Anterior cingulate cortex (tissue), 58 donors: ENCODE data around the gene DYNLRB2.
A peak's percentile ranks its signal among the peaks of the same experiment; 100 is the strongest.

Experiments
- DNase-seq, 58 donors: peaks; one replicate each; lab custom pipeline; 2025; lab: John Stamatoyannopoulos, UW

DYNLRB2 gene

DNA sequence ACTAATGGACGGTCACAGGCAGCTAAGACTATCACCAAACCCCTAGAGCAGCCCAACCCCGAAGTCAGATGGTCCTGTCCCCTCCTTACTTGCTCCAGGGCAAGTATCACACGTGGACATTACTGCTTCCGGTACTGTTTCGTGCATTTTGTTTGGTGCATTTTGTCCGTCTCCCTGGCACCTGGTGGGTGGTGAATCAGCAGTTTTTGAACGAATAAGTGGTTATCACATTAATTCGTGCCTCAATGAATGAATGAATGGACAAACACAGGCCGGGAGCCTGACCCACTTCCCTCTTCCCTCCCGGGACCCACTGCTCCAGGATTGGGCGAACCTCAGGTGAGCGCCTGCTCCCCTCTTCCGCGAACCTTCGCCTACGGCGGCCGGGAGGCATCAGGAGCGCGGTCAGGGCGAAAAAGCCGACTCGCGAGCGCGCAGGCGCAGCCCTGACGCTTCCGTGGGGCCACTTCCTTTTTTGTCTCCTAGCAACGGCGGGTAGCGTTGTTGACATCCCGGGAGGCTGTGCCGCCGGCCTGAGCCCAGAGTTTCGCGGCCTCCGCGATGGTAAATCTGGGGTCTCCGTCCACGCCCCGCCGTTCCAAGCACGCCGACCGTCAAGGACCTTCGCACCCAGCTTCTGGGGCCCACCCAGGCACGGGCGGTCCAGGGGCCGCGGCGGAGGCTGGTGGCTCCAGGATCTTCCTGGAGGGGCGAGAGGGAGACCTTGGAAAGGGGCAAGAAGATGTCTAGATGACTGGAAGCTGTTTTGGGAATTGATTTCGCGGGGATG, at the start of gene DYNLRB2:
Gene DYNLRB2, plus strand, starts transcription at position 478 of the 790 bp plus-strand sequence. Its CDS starts 84 bp downstream, at position 562.
- peak; percentile 49 to 95 (median 89) for DNase-seq

DNA sequence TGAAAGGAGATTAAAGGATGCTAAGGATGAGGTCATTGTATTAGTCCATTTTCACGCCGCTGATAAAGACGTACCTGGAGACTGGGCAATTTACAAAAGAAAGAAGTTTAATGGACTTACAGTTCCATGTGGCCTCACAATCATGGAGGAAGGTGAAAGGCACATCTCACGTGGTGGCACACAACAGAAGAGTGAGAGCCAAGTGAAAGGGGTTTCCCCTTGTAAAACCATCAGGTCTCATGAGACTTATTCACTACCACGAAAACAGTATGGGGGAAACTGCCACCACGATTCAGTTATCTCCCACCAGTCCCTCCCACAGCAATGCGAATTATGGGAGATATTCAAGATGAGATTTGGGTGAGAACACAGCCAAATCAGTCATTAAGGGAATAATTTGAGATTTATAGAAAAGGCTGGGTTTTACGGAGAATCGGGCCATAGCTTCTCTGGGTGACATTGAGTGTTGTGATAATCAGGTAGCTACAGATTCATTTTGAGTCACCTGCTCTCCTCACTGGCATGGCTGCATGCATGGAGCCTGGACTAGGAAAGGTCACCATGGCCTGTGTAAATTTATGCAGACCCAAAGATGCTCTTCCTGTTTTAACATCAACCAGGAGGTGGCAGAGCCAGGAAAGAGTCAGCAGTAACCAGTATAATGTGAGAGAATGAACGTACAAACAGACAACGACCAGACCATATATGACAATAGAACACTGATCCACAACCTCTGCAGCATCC, 40.5 kb upstream of the DYNLRB2 start:
- no peak for DNase-seq

DNA sequence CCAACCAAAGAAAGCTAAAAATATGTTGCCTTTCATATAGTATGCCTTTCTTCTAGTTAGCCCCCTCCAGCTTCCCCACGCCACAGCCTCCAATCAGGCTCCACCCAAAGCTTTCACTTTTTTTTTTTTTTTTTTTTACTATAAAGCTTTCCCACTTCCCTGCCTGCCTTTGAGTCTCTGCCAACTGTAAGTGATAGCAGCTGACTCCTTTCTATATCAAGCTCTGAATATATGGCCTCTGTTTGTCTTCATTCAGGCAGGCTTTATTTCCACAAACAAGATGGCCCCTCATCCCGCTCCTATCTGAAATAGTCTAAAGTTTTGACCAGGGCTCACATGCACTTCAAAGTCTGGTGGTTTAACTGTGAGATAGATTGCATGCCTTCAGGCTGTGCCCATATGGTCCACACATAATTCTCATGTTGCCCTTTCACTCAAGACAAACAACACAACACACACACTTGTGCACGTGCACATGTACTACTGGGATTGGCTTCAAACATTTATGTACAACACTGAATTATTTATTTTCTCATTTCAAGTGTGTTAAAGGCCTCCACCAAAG, 39.8 kb upstream of the DYNLRB2 start:
- DNase-seq, result no peak

- DNase-seq, result no peak
Observed at GRCh38 chr16:80503107-80503506, 37.7 kb upstream of the DYNLRB2 start.

- no peak for DNase-seq
Observed at GRCh38 chr16:80507538-80507937, 33.3 kb upstream of the DYNLRB2 start.

DNA sequence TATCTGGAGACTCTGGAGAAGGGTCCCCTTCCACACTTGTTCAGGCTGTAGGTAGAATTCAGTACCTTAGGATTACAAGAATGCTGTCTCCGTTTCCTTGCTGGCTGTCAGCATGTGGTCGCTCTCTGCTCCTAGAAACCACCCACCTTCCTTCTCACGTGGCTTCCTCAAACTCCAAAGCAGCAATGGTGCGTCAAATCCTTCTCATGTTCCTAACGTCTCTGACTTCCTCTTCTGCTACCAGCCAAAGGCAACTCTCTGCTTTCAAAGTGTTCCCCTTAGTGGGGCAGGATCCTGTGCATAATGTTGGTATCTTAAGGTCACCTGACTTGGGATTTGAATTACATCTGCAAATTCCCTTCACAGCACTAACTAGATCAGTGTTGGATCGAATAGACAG, 30.9 kb upstream of the DYNLRB2 start:
- DNase-seq, result no peak

DNA sequence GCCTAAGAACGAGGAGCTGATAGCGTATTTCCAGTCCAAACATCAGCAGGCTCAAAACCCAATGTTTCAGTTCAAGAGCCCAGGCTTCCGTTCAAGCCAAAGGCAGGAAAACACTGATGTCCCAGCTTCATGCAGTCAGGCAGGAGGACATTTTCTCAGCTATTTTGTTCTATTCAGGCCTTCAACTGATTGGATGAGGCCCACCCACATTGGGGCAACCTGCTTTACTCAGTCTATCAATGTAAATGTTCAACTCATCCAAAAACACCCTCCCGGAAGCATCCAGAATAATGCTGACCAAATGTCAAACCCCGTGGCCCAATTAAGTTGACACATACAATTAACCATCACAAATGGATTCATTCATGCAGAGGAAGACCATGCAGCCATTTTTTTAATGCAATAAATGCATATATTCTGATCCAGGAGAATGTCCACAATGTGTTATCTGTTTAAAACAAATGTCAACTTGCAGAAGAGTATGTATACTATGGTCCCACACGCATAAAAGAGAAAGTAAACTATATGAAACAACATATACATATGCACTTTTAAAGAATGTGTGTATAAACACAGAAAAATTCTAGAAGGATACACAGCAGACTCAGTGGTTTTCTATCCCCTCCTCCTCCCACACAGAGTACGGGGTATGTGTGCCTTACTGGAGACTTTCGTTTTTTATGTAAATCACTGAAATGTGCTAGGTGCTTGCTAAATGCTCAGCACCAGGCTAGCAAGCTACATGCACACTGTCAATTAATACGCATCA, 28.8 kb upstream of the DYNLRB2 start:
- no peak for DNase-seq

DNA sequence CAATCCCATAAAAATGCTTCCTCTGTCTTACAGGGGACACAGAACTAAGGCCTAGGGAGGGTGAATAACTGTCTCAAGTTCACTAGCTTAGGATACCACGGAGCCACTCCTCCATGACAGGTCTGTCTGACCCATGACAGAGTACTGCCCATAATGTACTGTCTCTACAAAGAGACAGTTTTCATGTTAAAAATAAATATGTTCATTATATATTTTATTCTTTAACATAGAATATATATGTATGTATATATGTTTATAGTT, 28.3 kb upstream of the DYNLRB2 start:
- no peak for DNase-seq

DNA sequence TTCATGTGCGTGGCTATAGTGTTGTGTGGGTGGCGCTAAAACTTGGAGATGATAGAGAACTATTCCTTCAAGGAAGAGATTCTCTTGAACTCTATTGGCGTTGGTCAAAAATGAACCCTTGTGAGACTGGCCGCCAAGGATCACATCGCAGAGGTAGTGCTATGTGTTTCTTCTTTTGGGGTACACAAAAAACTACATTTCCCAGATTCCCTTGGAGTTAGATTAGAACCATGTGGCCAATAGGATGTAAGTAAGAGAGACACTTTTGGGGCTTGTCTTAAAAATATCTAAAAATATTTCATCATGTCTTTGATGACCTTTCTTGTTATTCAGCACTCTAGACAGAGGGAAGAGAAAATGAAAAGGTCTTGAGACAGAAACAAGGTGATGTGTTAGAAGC, 25.4 kb upstream of the DYNLRB2 start:
- DNase-seq, result no peak

DNA sequence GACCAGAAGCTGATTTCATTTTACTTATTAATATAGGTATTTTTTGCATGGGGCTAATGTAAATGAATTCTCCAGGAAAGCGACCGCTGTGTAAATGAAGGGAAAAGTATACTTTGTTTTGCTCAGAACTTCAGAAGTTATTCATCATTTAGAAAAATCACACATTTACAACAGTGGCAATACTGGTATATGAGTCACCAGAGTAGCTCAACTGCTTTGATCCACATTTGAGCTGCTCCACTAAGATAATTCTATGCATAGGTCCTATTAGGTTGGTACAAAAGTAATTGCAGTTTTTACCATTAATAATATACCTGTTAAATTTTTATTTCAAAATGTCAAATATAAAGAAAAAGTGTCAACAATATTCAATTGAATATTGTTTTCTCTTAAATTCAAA, 22.9 kb upstream of the DYNLRB2 start:
- no peak for DNase-seq

DNA sequence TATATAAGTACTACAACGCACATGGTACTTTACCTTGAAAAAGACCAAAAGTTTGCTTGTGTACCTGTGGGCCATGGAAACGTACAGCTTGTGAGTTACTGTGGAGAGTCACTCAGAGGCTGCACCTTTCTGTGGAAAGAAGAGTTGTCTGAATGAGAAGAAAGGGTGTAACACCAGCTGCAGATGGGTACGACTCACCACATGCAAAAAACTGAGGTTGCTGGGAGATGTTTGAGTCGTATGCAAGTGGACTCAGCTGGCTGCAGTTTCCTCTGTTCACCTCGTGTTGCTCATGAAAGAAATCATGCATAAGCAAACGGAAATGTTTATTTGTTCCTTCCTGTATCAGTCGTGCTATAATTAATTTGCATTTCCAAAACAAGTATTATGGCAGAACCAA, 22.4 kb upstream of the DYNLRB2 start:
- no peak for DNase-seq

- no peak for DNase-seq
Observed at GRCh38 chr16:80519189-80519588, 21.6 kb upstream of the DYNLRB2 start.

GRCh38 chr16:80525420-80525819, 15.4 kb upstream of the DYNLRB2 start:
- DNase-seq, result no peak

- peak in 23 of 58 donors; percentile 0 to 40 (median 8) for DNase-seq
Observed at GRCh38 chr16:80526418-80527061, 14.3 kb upstream of the DYNLRB2 start.

- no peak for DNase-seq
Observed at GRCh38 chr16:80527297-80527696, 13.5 kb upstream of the DYNLRB2 start.

DNA sequence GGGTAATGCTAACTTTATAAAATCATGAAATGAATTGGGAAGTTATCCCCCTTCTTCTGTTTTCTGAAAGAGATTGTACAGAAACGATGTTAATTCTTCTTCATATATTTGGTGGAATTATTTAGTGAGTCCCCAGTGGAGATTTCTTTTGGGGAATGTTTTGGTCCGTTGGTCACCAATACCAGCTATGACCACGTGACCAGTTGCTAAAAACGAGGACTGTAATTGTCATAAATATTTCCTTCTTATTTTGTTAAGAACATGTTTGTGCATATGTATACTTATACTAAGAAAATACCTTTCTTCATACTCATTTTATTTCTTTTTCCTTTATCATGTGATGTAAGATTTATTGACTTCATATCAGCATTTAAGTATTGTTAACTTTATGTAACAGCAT, 10.3 kb upstream of the DYNLRB2 start:
- DNase-seq, result no peak

DNA sequence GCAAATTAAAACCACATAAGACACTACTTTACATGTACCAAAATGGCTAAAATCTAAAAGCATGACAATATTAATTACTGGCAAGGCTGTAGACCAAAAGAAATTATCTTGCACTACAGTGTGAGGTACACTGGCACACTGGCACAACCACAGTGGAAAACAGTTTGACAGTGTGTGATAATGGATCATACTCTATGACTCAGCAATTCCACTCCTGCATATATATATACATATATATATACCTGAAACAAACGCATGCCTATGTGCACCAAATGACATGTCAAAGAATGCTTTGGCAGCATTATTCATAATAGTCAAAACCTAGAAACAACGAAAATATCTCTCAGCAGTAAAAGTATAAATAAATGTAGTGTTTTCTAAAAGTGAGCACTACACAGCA, 4.6 kb upstream of the DYNLRB2 start:
- no peak for DNase-seq

DNA sequence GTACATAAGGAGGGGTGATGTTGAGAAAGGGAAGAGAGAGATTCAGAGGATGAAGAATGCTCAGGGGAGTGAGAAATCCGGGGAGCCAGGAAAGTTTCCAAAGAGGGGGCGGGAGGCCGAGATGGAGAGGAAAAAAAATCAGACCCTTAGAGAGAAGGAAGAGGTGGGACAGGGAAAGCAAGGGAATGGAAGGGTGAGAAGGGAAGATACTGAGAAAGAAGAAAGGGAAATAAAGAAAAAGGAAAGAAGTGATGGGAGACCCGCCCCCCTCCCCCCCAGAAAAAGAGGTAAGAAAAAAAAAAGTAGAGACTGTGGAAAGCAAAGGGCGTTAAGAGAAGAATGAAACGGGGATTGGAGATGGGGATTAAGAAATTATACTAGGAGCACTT, 507 bp downstream of the DYNLRB2 start:
- DNase-seq, result peak in 1 of 58 donors; percentile 41

DNA sequence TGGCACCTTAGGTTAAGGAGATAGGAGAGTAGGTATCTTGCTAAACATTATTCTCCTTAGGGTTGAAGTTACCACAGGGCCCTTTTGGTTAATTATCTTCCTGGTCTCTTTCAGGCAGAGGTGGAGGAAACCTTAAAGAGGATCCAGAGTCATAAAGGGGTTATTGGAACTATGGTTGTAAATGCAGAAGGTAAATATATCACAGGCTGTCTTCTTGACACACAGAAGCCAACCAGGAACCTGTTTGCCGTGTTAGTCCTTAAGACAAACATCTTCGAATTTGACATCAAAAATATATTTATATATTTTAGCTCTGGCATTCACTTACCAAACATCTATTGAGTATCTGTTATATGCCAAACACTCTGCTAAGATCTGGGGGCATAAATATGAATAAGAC, 2.4 kb downstream of the DYNLRB2 start:
- DNase-seq, result no peak

- DNase-seq, result no peak
Observed at GRCh38 chr16:80544326-80544725, 3.5 kb downstream of the DYNLRB2 start.

GRCh38 chr16:80546249-80546648, 5.5 kb downstream of the DYNLRB2 start:
- no peak for DNase-seq
